Uterus (tissue), 2 donors: ENCODE results near the gene VPS16.

Experiments used
- POLR2A ChIP-seq, 2 donors: fragments of 450-650 bp; IDR thresholded peaks; one replicate each; pipeline ENCODE4 v1.6.1; 2016; ENCODE audit warnings: antibody characterized with exemption in 2 of 2, mild to moderate bottlenecking in 1 of 2, moderate library complexity in 1 of 2
- TF ChIP-seq, protein P1 (sequence below), 4 experiments: fragments of 200-600 bp in 2 of 4; fragments of 450-650 bp in 2 of 4; sonication (generic) in 2 of 4; IDR thresholded peaks; one replicate each; pipeline ENCODE4 v1.5.1; 2016 to 2019; ENCODE audit warnings: antibody characterized with exemption in 4 of 4, mild to moderate bottlenecking in 2 of 4, moderate library complexity in 1 of 4

- TF ChIP-seq, protein P1, sequence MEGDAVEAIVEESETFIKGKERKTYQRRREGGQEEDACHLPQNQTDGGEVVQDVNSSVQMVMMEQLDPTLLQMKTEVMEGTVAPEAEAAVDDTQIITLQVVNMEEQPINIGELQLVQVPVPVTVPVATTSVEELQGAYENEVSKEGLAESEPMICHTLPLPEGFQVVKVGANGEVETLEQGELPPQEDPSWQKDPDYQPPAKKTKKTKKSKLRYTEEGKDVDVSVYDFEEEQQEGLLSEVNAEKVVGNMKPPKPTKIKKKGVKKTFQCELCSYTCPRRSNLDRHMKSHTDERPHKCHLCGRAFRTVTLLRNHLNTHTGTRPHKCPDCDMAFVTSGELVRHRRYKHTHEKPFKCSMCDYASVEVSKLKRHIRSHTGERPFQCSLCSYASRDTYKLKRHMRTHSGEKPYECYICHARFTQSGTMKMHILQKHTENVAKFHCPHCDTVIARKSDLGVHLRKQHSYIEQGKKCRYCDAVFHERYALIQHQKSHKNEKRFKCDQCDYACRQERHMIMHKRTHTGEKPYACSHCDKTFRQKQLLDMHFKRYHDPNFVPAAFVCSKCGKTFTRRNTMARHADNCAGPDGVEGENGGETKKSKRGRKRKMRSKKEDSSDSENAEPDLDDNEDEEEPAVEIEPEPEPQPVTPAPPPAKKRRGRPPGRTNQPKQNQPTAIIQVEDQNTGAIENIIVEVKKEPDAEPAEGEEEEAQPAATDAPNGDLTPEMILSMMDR (IDR thresholded peaks at IDR 0.05) = no peak
- TF ChIP-seq POLR2A (IDR thresholded peaks at IDR 0.05) = no peak
Measured at GRCh38 chr20:2820084-2820895, 20.3 kb upstream of the VPS16 start.
